Activated B cell treated with CpG ODN at 0.5 μM for 24 hours (primary cell): ENCODE measurements around the gene FAM120B. TPM values are rescaled to one million over a fixed set of nuclear protein-coding genes. Genes with fewer than 3 reads are reported as not detected.

Source experiments
- ATAC-seq: fragments of 200-7000 bp; cut with Tn5 transposase; one replicate; pipeline ENCODE4 v1.10.0; 2021; ENCODE audit warnings: low read depth, mild to moderate bottlenecking, moderate library complexity
- CTCF ChIA-PET: fragments of 350-600 bp; sonication (Branson Sonifier 250); formaldehyde crosslinking; loops from one replicate; lab custom pipeline; 2021; ENCODE audit warnings: antibody characterized with exemption; lab: Charles Lee
- POLR2A ChIA-PET: fragments of 350-600 bp; sonication (Branson Sonifier 250); formaldehyde crosslinking; loops from one replicate; lab custom pipeline; 2021; ENCODE audit warnings: antibody characterized with exemption; lab: Charles Lee
- DNase-seq: peaks from one replicate; pipeline ENCODE4 v3.0.0; 2022
- H3K27ac Mint-ChIP-seq: one replicate; pipeline ENCODE4 v1.8.0; 2020; ENCODE audit warnings: mixed read lengths
- H3K27me3 Mint-ChIP-seq: one replicate; pipeline ENCODE4 v1.8.0; 2021; ENCODE audit warnings: mixed read lengths
- H3K36me3 Mint-ChIP-seq: one replicate; pipeline ENCODE4 v1.8.0; 2021; ENCODE audit warnings: low read depth, mixed read lengths
- H3K4me1 Mint-ChIP-seq: one replicate; pipeline ENCODE4 v1.8.0; 2021; ENCODE audit warnings: mixed read lengths
- H3K4me3 Mint-ChIP-seq: one replicate; pipeline ENCODE4 v1.8.0; 2020; ENCODE audit warnings: mild to moderate bottlenecking, mixed read lengths
- H3K9me3 Mint-ChIP-seq: one replicate; pipeline ENCODE4 v1.8.0; 2020; ENCODE audit warnings: mixed read lengths
- intact Hi-C: fragments of 100-400 bp; cut with micrococcal nuclease; formaldehyde crosslinking; loops from one replicate; pipeline ENCODE4 v1.15.1; 2024
- total RNA-seq: library from RNA; stranded (reverse); gene quantifications from 2 replicates; pipeline ENCODE4 v1.2.3, GENCODE V29; 2022
- TF ChIP-seq, protein P1 (sequence below): fragments of 200-600 bp; IDR thresholded peaks from one replicate; pipeline ENCODE4 v1.8.0; 2022; ENCODE audit warnings: antibody characterized with exemption, mild to moderate bottlenecking

The FAM120B gene
- total RNA-seq, 1 donor from 2014 or later, result 35.1 TPM

DNA sequence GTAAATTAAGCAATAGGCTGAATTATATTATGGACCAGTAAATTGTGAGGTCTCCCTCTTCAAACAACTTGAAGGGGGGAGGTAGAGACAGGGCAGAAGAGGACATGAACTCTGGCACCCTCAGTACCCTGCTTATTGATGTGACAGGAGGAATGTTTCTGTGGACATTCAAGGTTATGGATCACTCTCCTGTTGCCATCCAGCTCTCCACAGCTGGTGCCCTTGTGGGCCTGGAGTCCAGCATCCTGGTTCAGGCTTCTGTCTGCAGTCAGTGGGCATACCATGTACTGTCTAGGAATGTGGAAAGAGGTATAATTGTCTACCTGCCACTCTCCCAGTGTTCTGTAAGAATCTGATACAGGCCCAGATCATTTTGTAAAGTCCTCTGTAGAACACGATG lies 55.6 kb downstream of the FAM120B start:
- peaks cover 86% of the 10 kb centered on the region for H3K36me3 Mint-ChIP-seq
- ChIA-PET POLR2A (no interaction called here), CTCF (no interaction called here)
- DNase-seq (no peak), ATAC-seq (no peak)
- no peak overlapping the region for H3K4me3 Mint-ChIP-seq
- H3K27ac Mint-ChIP-seq, result no peak overlapping the region
- H3K9me3 Mint-ChIP-seq, result no peaks in the 10 kb centered on the region
- no peaks in the 10 kb centered on the region for H3K27me3 Mint-ChIP-seq
- intact Hi-C loops, result no loop called here
- TF ChIP-seq, protein P1, sequence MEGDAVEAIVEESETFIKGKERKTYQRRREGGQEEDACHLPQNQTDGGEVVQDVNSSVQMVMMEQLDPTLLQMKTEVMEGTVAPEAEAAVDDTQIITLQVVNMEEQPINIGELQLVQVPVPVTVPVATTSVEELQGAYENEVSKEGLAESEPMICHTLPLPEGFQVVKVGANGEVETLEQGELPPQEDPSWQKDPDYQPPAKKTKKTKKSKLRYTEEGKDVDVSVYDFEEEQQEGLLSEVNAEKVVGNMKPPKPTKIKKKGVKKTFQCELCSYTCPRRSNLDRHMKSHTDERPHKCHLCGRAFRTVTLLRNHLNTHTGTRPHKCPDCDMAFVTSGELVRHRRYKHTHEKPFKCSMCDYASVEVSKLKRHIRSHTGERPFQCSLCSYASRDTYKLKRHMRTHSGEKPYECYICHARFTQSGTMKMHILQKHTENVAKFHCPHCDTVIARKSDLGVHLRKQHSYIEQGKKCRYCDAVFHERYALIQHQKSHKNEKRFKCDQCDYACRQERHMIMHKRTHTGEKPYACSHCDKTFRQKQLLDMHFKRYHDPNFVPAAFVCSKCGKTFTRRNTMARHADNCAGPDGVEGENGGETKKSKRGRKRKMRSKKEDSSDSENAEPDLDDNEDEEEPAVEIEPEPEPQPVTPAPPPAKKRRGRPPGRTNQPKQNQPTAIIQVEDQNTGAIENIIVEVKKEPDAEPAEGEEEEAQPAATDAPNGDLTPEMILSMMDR, result no peak
- no peaks in the 10 kb centered on the region for H3K4me1 Mint-ChIP-seq

DNA sequence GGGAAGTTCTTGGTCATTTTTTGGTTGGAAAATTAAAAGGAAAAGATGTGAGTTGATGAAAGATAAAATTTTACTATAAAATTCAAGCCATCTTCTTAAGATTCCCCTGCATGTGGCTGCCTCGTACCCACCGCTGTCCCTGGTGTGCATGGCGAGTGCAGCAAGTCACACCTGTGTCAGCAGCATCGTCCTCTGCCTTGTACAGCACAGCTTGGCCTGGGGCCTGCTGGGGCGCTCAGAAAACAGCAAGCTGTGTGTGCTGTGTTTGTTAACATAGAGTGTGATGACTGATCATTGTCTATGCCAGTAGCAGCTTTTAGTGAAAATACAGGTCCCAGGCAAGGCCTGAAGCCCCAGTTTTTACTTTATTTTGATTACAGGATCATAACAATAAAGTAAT lies 56.7 kb downstream of the FAM120B start:
- Mint-ChIP-seq H3K4me1 (no peaks in the 10 kb centered on the region), H3K4me3 (no peak overlapping the region), H3K9me3 (no peaks in the 10 kb centered on the region), H3K27me3 (no peaks in the 10 kb centered on the region), H3K27ac (no peak overlapping the region), H3K36me3 (peaks cover 85% of the 10 kb centered on the region)
- DNase-seq (no peak), ATAC-seq (no peak)
- TF ChIP-seq, protein P1, result no peak
- intact Hi-C loops, result no loop called here
- POLR2A ChIA-PET, result no interaction called here
- CTCF ChIA-PET, result no interaction called here

DNA sequence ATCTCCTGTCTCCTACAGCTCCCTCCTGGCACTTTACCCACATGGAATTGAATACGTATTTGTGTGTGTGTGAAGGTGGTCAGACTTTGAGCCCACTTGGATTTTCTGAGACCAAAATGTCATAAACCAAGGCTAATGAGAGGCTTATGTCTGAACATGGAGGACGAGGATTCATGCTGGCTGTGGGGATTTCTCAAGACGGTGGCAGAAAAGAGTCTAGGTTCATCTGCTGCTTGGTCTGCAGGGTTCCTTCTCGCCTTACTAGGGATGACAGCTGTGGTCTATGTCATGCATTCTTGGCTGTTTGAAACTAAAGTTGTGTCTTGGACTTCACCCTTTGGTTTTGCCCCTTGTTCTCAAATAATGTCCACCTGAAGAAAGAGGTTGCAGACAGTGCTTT lies 58.6 kb downstream of the FAM120B start:
- TF ChIP-seq, protein P1, result no peak
- intact Hi-C loops, result no loop called here
- H3K27ac Mint-ChIP-seq, result no peak overlapping the region
- ChIA-PET POLR2A (no interaction called here), CTCF (no interaction called here)
- peaks cover 82% of the 10 kb centered on the region for H3K36me3 Mint-ChIP-seq
- H3K4me3 Mint-ChIP-seq, result no peak overlapping the region
- ATAC-seq (no peak), DNase-seq (no peak)
- H3K27me3 Mint-ChIP-seq, result no peaks in the 10 kb centered on the region
- no peaks in the 10 kb centered on the region for H3K4me1 Mint-ChIP-seq
- H3K9me3 Mint-ChIP-seq, result no peaks in the 10 kb centered on the region

DNA sequence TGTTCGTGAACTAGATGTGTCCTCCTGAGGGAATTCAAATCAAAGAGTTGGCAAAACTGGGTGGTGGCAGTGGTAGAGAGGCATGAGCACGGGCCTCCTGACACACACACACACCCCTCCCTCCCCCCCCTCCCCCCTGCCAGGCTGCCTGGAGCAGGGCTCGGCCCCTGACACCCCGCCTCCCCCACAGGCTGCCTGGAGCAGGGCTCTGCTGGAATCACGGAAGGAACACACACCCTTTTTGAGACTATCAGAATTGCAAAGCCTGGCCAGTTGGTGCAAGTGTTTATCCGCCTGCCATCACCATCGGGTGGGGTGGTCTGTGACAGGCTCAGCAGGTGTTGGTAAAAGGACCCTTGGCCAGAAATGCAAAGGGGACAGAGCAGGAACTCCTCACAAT lies 59.0 kb downstream of the FAM120B start:
- Mint-ChIP-seq H3K27ac (no peak overlapping the region), H3K27me3 (no peaks in the 10 kb centered on the region), H3K9me3 (no peaks in the 10 kb centered on the region), H3K4me1 (no peaks in the 10 kb centered on the region), H3K36me3 (peaks cover 80% of the 10 kb centered on the region), H3K4me3 (no peak overlapping the region)
- TF ChIP-seq, protein P1, result no peak
- POLR2A ChIA-PET, result no interaction called here
- no peak for ATAC-seq
- intact Hi-C loops, result no loop called here
- CTCF ChIA-PET, result no interaction called here
- no peak for DNase-seq

DNA sequence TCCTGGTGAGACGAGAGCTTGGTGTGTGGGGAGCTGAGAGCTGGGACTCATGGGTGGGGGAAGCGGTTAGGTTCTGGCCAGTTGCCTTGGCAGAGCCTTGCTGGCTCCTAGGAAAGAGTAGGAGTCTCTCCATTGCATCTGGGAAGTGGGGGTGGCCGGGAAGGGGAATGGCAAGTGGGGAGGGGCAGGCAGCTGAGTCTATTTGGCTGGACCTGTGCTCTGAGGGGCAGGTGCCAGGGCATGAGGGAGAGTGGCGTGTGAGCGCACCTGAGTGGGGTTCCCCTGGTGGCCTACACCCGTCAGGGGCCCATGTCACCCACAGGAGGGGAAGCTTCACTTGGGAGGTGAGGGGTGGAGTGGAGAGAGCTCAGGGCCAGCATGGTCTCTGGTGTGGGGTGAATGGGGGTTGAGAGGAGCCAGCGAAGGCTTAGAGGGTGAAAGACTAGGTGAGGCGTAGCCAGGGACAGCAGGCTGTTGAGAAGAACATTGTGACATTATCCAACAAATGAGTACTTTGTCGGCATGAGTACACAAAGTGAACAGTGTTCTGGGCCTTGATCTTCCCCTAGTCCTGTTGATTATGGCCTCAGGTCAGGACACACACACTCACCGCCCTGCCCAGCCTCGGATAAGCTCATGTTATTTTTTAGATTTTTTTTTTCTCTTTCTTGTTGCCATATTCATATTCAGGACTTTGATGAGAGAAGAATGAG lies 59.8 kb downstream of the FAM120B start:
- POLR2A ChIA-PET, result no interaction called here
- ATAC-seq (no peak), DNase-seq (no peak)
- no peaks in the 10 kb centered on the region for H3K27me3 Mint-ChIP-seq
- H3K36me3 Mint-ChIP-seq, result peaks cover 82% of the 10 kb centered on the region
- intact Hi-C loops, result no loop called here
- TF ChIP-seq, protein P1, result no peak
- no peaks in the 10 kb centered on the region for H3K9me3 Mint-ChIP-seq
- H3K4me1 Mint-ChIP-seq, result no peaks in the 10 kb centered on the region
- no peak overlapping the region for H3K4me3 Mint-ChIP-seq
- no peak overlapping the region for H3K27ac Mint-ChIP-seq
- CTCF ChIA-PET, result interaction anchor here (0.8 kb wide), 1 partner anchor 9 kb away, joined by 3 read pairs; no protein-coding TSS in a partner anchor
